ENCODE data around the gene BBX.

The BBX gene

GRCh38 chr3:107664614-107665013 lies 141.9 kb downstream of the BBX start:
- DNase-seq = no peak
- Mint-ChIP-seq H3K27ac (no peak overlapping the region), H3K36me3 (ENCODE audit: low read depth) (no peaks in the 10 kb centered on the region), H3K9me3 (no peaks in the 10 kb centered on the region), H3K4me1 (ENCODE audit: low read depth) (peaks cover 31% of the 10 kb centered on the region), H3K27me3 (no peaks in the 10 kb centered on the region), H3K4me3 (no peak overlapping the region)

- Mint-ChIP-seq H3K27me3 (no peaks in the 10 kb centered on the region), H3K36me3 (ENCODE audit: low read depth) (no peaks in the 10 kb centered on the region), H3K27ac (peak overlapping the region; percentile 0), H3K4me3 (no peak overlapping the region), H3K4me1 (ENCODE audit: low read depth) (peaks cover 30% of the 10 kb centered on the region), H3K9me3 (no peaks in the 10 kb centered on the region)
- no peak for DNase-seq
Measured at GRCh38 chr3:107665351-107665750, 142.6 kb downstream of the BBX start.

DNA sequence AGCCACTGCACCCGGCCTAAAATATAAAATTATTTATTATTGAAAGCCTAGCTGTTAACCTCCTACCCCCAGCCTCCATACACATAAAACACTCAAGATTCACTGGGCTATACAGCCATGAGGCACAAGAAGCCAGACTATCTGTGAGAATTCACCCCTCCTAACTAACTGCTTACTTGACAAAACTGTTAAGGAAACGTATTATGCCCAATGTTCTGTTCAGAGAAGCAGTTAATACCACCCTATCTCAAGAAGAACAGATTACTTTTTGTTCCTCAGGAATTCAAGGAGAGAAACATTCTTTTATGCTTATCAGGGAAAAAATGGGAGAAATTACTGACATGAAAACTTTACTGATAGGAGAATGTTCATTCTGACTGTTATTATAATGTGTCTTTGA lies 144.1 kb downstream of the BBX start:
- DNase-seq = no peak
- Mint-ChIP-seq H3K36me3 (ENCODE audit: low read depth) (no peaks in the 10 kb centered on the region), H3K9me3 (no peaks in the 10 kb centered on the region), H3K27ac (no peak overlapping the region), H3K4me1 (ENCODE audit: low read depth) (peaks cover 17% of the 10 kb centered on the region), H3K27me3 (no peaks in the 10 kb centered on the region), H3K4me3 (no peak overlapping the region)

GRCh38 chr3:107668416-107668815 lies 145.7 kb downstream of the BBX start:
- Mint-ChIP-seq H3K36me3 (ENCODE audit: low read depth) (no peaks in the 10 kb centered on the region), H3K9me3 (no peaks in the 10 kb centered on the region), H3K4me3 (no peak overlapping the region), H3K27me3 (no peaks in the 10 kb centered on the region), H3K27ac (no peak overlapping the region), H3K4me1 (ENCODE audit: low read depth) (peaks cover 14% of the 10 kb centered on the region)
- no peak for DNase-seq

- H3K4me3 Mint-ChIP-seq = no peak overlapping the region
Measured at GRCh38 chr3:107668963-107669362, 146.2 kb downstream of the BBX start.

DNA sequence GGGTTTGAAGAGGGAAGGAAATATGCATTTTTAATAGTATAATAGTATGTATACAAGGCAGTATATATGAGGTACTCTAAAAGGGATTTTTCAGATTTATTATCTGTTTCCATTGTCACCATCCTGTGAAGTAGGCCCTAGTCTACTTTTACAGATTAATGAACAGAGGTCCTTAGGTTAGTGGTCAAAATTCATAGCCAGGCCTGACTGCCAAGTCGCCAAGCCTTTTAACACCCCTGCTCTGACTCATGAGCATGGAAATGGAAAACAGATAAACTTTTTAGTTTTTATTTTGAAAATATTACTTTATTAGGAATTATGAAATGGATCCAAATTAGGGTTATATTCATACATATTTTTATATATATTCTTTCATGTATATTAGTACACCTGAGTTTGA lies 146.9 kb downstream of the BBX start:
- no peak overlapping the region for H3K4me3 Mint-ChIP-seq
- peaks cover 22% of the 10 kb centered on the region for H3K4me1 Mint-ChIP-seq (ENCODE audit: low read depth)
- H3K36me3 Mint-ChIP-seq (ENCODE audit: low read depth) = no peaks in the 10 kb centered on the region
- no peak overlapping the region for H3K27ac Mint-ChIP-seq
- DNase-seq = no peak
- no peaks in the 10 kb centered on the region for H3K27me3 Mint-ChIP-seq
- H3K9me3 Mint-ChIP-seq = no peaks in the 10 kb centered on the region

More at GRCh38 chr3:107668963-107669362, 146.2 kb downstream of the BBX start:
- no peak overlapping the region for H3K27ac Mint-ChIP-seq
- no peaks in the 10 kb centered on the region for H3K36me3 Mint-ChIP-seq (ENCODE audit: low read depth)
- no peaks in the 10 kb centered on the region for H3K27me3 Mint-ChIP-seq
- H3K9me3 Mint-ChIP-seq = no peaks in the 10 kb centered on the region
- no peak for DNase-seq
- peaks cover 15% of the 10 kb centered on the region for H3K4me1 Mint-ChIP-seq (ENCODE audit: low read depth)

GRCh38 chr3:107670986-107671385 lies 148.2 kb downstream of the BBX start:
- DNase-seq = no peak
- H3K36me3 Mint-ChIP-seq (ENCODE audit: low read depth) = no peaks in the 10 kb centered on the region
- H3K27me3 Mint-ChIP-seq = no peaks in the 10 kb centered on the region
- H3K4me3 Mint-ChIP-seq = no peak overlapping the region
- peaks cover 32% of the 10 kb centered on the region for H3K4me1 Mint-ChIP-seq (ENCODE audit: low read depth)
- no peaks in the 10 kb centered on the region for H3K9me3 Mint-ChIP-seq
- H3K27ac Mint-ChIP-seq = no peak overlapping the region

GRCh38 chr3:107674371-107674770 lies 151.6 kb downstream of the BBX start:
- Mint-ChIP-seq H3K4me3 (no peak overlapping the region), H3K27me3 (no peaks in the 10 kb centered on the region), H3K9me3 (no peaks in the 10 kb centered on the region), H3K27ac (no peak overlapping the region), H3K36me3 (ENCODE audit: low read depth) (no peaks in the 10 kb centered on the region), H3K4me1 (ENCODE audit: low read depth) (peaks cover 27% of the 10 kb centered on the region)
- no peak for DNase-seq

DNA sequence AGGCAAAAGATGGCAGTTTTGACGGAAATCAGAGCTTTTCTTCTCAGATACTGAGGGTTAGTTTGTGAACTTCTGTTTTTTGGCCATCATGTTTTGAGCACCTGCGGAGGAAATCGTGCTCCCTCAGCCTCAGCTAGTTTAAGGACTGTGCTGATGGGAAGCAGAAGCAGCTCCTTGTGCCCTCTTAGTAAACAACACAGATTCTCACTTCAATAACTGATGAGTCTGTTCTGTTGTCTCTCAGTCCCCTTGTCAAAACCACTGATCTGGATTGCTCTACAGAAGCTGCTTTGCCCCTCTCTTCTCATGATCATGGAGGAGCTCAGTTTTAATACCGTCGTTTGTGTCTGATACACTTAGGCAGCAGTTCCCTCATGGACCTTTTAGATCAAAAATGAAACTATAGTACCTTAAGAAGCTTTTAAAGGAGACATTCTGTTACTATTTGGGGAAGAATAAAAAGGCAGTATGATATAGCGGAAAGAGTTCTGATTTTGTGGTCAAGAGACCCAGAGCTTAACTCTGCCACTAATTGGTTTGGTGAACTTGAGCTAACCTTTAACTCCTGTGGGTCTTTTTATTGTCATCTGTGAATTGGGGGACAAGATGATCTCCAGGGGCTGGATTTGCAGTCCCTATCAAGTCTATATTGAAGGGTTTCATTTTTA lies 152.6 kb downstream of the BBX start:
- H3K36me3 Mint-ChIP-seq (ENCODE audit: low read depth) = no peaks in the 10 kb centered on the region
- peak overlapping the region; percentile 32 for H3K27ac Mint-ChIP-seq
- DNase-seq = no peak
- no peaks in the 10 kb centered on the region for H3K9me3 Mint-ChIP-seq
- peaks cover 33% of the 10 kb centered on the region for H3K4me1 Mint-ChIP-seq (ENCODE audit: low read depth)
- H3K27me3 Mint-ChIP-seq = no peaks in the 10 kb centered on the region
- no peak overlapping the region for H3K4me3 Mint-ChIP-seq

- no peaks in the 10 kb centered on the region for H3K27me3 Mint-ChIP-seq
- no peak overlapping the region for H3K4me3 Mint-ChIP-seq
- H3K27ac Mint-ChIP-seq = no peak overlapping the region
- DNase-seq = no peak
- peaks cover 45% of the 10 kb centered on the region for H3K4me1 Mint-ChIP-seq (ENCODE audit: low read depth)
- H3K36me3 Mint-ChIP-seq (ENCODE audit: low read depth) = no peaks in the 10 kb centered on the region
- H3K9me3 Mint-ChIP-seq = no peaks in the 10 kb centered on the region
Measured at GRCh38 chr3:107676469-107677309, 153.9 kb downstream of the BBX start.

DNA sequence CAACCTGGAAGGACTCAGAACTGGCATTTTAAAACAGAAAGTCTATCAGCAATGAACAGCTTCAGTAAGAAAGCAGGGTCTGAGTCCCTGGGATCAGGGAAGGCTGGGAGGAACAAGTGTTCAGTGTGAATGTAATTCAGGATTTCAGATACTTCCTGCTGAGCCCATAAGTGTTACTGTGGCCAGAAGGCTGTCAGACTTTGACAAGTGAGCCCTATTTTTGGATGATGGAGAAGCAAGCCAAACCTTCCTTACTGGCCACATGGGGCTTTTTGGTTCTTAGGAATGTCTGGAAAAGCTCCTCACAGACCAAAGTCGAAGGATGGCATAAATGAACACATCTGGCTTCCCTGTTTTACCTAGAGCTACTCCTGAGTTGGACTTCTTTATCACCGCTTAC lies 157.2 kb downstream of the BBX start:
- peaks cover 60% of the 10 kb centered on the region for H3K4me1 Mint-ChIP-seq (ENCODE audit: low read depth)
- H3K27me3 Mint-ChIP-seq = no peaks in the 10 kb centered on the region
- no peaks in the 10 kb centered on the region for H3K9me3 Mint-ChIP-seq
- no peak overlapping the region for H3K27ac Mint-ChIP-seq
- no peaks in the 10 kb centered on the region for H3K36me3 Mint-ChIP-seq (ENCODE audit: low read depth)
- DNase-seq = no peak
- H3K4me3 Mint-ChIP-seq = no peak overlapping the region

GRCh38 chr3:107680698-107681097 lies 157.9 kb downstream of the BBX start:
- Mint-ChIP-seq H3K4me3 (no peak overlapping the region), H3K27ac (no peak overlapping the region), H3K36me3 (ENCODE audit: low read depth) (no peaks in the 10 kb centered on the region), H3K27me3 (no peaks in the 10 kb centered on the region), H3K4me1 (ENCODE audit: low read depth) (peaks cover 60% of the 10 kb centered on the region), H3K9me3 (no peaks in the 10 kb centered on the region)
- DNase-seq = no peak

DNA sequence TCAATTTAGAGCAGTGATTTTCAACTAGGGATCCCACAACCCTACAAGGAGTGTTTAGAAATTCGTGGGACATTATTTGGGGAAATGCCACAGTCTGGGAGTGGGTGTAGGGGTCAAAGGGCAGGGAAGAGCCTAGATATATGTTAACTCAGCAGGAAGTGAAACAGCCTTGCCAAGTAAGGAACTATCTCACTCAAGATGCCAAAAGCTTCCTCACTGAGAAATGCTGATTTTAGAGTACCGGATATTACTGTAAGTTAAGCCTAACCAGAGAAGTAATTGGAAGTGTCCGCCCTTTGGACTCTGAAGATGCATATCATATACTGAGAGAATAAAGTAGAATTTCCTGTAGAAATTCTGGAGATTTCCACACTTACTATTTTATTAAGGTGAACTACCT lies 158.6 kb downstream of the BBX start:
- Mint-ChIP-seq H3K27ac (no peak overlapping the region), H3K4me3 (no peak overlapping the region), H3K4me1 (ENCODE audit: low read depth) (peaks cover 59% of the 10 kb centered on the region)

DNA sequence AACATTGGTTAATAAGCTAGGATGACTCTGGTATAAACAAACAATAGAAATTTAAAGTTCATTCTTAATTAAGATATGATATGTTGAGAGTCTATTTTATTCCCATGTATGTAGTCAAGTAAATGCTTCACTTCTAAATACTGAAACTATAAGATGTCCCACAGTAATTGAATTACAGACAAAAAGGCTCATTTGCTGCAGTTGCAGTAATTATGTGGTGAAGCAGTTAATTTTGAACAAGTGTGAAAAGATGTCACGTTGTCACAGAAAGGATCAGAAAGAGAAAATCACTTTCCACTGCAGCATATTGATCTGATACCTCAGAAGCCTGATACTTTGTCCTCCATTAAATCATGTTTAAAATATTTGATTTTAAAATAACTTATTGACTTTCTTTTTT lies 159.8 kb downstream of the BBX start:
- H3K4me1 Mint-ChIP-seq (ENCODE audit: low read depth) = peaks cover 56% of the 10 kb centered on the region
- no peak overlapping the region for H3K27ac Mint-ChIP-seq
- no peaks in the 10 kb centered on the region for H3K27me3 Mint-ChIP-seq
- H3K4me3 Mint-ChIP-seq = no peak overlapping the region
- H3K9me3 Mint-ChIP-seq = no peaks in the 10 kb centered on the region
- H3K36me3 Mint-ChIP-seq (ENCODE audit: low read depth) = no peaks in the 10 kb centered on the region
- DNase-seq = no peak

More for the DNA sequence above, 158.6 kb downstream of the BBX start:
- DNase-seq = no peak
- Mint-ChIP-seq H3K27me3 (no peaks in the 10 kb centered on the region), H3K9me3 (no peaks in the 10 kb centered on the region), H3K36me3 (ENCODE audit: low read depth) (no peaks in the 10 kb centered on the region)

DNA sequence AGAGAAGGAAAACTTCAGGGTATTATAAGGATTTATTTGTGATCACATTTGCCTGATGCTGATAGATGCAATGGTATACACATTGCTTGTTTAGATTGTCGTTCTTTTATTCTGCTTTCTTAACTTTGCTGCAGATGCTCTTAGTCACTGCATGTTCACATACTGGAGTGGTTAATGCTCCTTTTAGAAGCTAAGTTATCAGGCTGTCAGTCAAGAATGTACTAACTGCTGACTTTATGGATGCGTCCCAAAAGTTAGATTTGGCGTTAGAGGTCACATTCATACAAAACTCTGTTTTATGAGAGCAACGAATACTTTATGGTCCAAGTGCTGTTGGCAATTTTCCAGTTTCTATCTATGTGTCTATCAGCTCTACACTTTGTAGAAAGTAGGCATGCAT lies 160.7 kb downstream of the BBX start:
- Mint-ChIP-seq H3K4me3 (no peak overlapping the region), H3K27me3 (no peaks in the 10 kb centered on the region), H3K36me3 (ENCODE audit: low read depth) (peaks cover 2% of the 10 kb centered on the region), H3K27ac (no peak overlapping the region), H3K4me1 (ENCODE audit: low read depth) (peaks cover 59% of the 10 kb centered on the region), H3K9me3 (no peaks in the 10 kb centered on the region)
- no peak for DNase-seq
